ENCODE results near the gene ACTN2.

Gene ACTN2

DNA sequence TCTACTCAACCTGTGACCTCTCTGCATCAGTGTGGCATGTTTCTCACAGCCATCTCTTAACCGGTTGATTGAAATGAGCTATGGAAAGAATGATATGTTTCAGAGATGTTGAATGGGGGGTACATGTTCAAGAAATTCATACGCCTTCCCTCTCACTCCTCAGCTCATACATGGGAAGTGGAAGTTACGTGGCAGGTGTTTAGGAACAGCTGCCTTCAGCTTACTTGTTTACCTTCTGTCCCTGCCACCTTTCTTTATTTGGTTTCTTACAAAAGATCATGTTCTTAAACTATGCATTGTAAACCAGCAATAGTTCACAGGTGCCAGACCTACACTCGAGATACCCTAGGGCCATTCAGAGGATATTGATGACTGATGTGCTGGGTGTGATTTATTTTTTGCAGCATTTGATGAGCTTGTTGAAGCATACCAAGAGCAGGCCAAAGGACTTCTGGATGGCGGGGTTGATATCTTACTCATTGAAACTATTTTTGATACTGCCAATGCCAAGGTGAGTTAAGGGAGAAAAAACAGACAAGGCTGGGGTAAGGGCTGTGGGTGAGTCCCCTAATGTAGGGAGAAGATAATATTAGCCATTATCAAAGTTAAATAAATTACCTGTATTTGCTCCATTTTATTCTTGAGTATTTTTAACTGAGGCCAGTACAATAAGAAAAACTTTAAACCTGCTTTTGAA, 126.2 kb downstream of the ACTN2 start:
- peaks cover 63% of the 10 kb centered on the region for H3K36me3 ChIP-seq
- TF ChIP-seq, protein P1, sequence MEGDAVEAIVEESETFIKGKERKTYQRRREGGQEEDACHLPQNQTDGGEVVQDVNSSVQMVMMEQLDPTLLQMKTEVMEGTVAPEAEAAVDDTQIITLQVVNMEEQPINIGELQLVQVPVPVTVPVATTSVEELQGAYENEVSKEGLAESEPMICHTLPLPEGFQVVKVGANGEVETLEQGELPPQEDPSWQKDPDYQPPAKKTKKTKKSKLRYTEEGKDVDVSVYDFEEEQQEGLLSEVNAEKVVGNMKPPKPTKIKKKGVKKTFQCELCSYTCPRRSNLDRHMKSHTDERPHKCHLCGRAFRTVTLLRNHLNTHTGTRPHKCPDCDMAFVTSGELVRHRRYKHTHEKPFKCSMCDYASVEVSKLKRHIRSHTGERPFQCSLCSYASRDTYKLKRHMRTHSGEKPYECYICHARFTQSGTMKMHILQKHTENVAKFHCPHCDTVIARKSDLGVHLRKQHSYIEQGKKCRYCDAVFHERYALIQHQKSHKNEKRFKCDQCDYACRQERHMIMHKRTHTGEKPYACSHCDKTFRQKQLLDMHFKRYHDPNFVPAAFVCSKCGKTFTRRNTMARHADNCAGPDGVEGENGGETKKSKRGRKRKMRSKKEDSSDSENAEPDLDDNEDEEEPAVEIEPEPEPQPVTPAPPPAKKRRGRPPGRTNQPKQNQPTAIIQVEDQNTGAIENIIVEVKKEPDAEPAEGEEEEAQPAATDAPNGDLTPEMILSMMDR (IDR thresholded peaks at IDR 0.05; ENCODE audit: low read depth, low read length), result no peak
- H3K4me1 ChIP-seq, result no peaks in the 10 kb centered on the region
- H3K9me3 ChIP-seq, result no peaks in the 10 kb centered on the region
- H3K27me3 ChIP-seq, result no peaks in the 10 kb centered on the region
- H3K4me3 ChIP-seq (ENCODE audit: low read depth, low read length), result no peak overlapping the region
- DNase-seq, result no peak
